HepG2 (cell line): ENCODE results near the gene SLC22A7. TPM values are rescaled to one million over a fixed set of nuclear protein-coding genes. Genes with fewer than 3 reads are reported as not detected.

Source experiments
- FOXA1 ChIP-seq, 2 experiments: fragments of 450-650 bp in 1 of 2; sonication (generic) in 1 of 2; formaldehyde crosslinking in 1 of 2; IDR thresholded peaks; 2 replicates each; pipeline versions ENCODE4 v1.4.0 to v1.6.1; 2016 to 2020; ENCODE audit warnings: missing genetic modification reagents in 1 of 2
- FOXA3 ChIP-seq: IDR thresholded peaks from 2 replicates; pipeline ENCODE4 v1.6.1; 2016; ENCODE audit warnings: missing genetic modification reagents, missing compliant biosample characterization
- HMG20A ChIP-seq: IDR thresholded peaks from 2 replicates; pipeline ENCODE4 v1.6.1; 2016; ENCODE audit warnings: borderline replicate concordance
- MED13 ChIP-seq: sonication (generic); formaldehyde crosslinking; IDR thresholded peaks from 2 replicates; pipeline ENCODE4 v1.5.0; 2020; ENCODE audit warnings: missing genetic modification reagents
- NFE2L1 ChIP-seq: sonication (generic); formaldehyde crosslinking; IDR thresholded peaks from 2 replicates; pipeline ENCODE4 v1.4.0; 2020; ENCODE audit warnings: missing genetic modification reagents, mild to moderate bottlenecking, borderline replicate concordance
- PAWR ChIP-seq: sonication (generic); formaldehyde crosslinking; IDR thresholded peaks from 2 replicates; pipeline ENCODE4 v1.4.0; 2020; ENCODE audit warnings: missing genetic modification reagents, mild to moderate bottlenecking, borderline replicate concordance
- POLR2G ChIP-seq: fragments of 200-400 bp; formaldehyde crosslinking; IDR thresholded peaks from 2 replicates; pipeline ENCODE4 v1.6.1; 2018; ENCODE audit warnings: mild to moderate bottlenecking, low read depth, low read length, moderate library complexity
- RARG ChIP-seq: sonication (generic); formaldehyde crosslinking; IDR thresholded peaks from 2 replicates; pipeline ENCODE4 v1.4.0; 2020; ENCODE audit warnings: low read depth, mild to moderate bottlenecking, missing genetic modification reagents
- SAP130 ChIP-seq: IDR thresholded peaks from 2 replicates; pipeline ENCODE4 v1.6.1; 2016; ENCODE audit warnings: low read depth
- STAG1 ChIP-seq: sonication (generic); formaldehyde crosslinking; IDR thresholded peaks from 2 replicates; pipeline ENCODE4 v1.4.0; 2020; ENCODE audit warnings: missing genetic modification reagents
- TAF15 ChIP-seq: fragments of 200-400 bp; formaldehyde crosslinking; IDR thresholded peaks from one replicate; pipeline ENCODE4 v1.6.1; 2018; ENCODE audit warnings: mild to moderate bottlenecking, low read depth, low read length; ENCODE audit not compliant: poor library complexity, severe bottlenecking
- TCF12 ChIP-seq, 2 experiments: fragments of 450-650 bp in 1 of 2; sonication (generic) in 1 of 2; formaldehyde crosslinking in 1 of 2; IDR thresholded peaks; 2 replicates each; pipeline versions ENCODE4 v1.6.1 to v1.8.0; 2017 to 2022; ENCODE audit warnings: antibody characterized with exemption in 1 of 2, mild to moderate bottlenecking in 1 of 2, missing genetic modification reagents in 1 of 2, moderate library complexity in 1 of 2
- TFDP1 ChIP-seq: IDR thresholded peaks from 2 replicates; pipeline ENCODE4 v1.6.1; 2016; ENCODE audit warnings: missing compliant biosample characterization, missing genetic modification reagents, borderline replicate concordance
- ZC3H4 ChIP-seq: sonication (generic); formaldehyde crosslinking; IDR thresholded peaks from 2 replicates; pipeline ENCODE4 v1.4.0; 2020; ENCODE audit warnings: missing genetic modification reagents, borderline replicate concordance
- ZEB1 ChIP-seq: IDR thresholded peaks from 2 replicates; pipeline ENCODE4 v1.6.1; 2012; ENCODE audit warnings: mild to moderate bottlenecking, low read depth, inconsistent platforms; ENCODE audit not compliant: insufficient replicate concordance
- ZNF20 ChIP-seq: sonication (generic); formaldehyde crosslinking; IDR thresholded peaks from 2 replicates; pipeline ENCODE4 v1.4.0; 2020; ENCODE audit warnings: mild to moderate bottlenecking, moderate library complexity, missing genetic modification reagents
- ZNF251 ChIP-seq: sonication (generic); formaldehyde crosslinking; IDR thresholded peaks from 2 replicates; pipeline ENCODE4 v1.9.0; 2021; ENCODE audit warnings: mild to moderate bottlenecking, missing genetic modification reagents
- ZNF44 ChIP-seq: sonication (generic); formaldehyde crosslinking; IDR thresholded peaks from 2 replicates; pipeline ENCODE4 v1.5.1; 2020; ENCODE audit warnings: mild to moderate bottlenecking, missing genetic modification reagents
- ZNF552 ChIP-seq: sonication (generic); formaldehyde crosslinking; IDR thresholded peaks from 2 replicates; pipeline ENCODE4 v1.9.0; 2022; ENCODE audit warnings: missing genetic modification reagents, mild to moderate bottlenecking, borderline replicate concordance
- ZNF598 ChIP-seq: sonication (generic); formaldehyde crosslinking; IDR thresholded peaks from 2 replicates; pipeline ENCODE4 v1.5.1; 2020; ENCODE audit warnings: mild to moderate bottlenecking, missing genetic modification reagents, borderline replicate concordance
- ZNF773 ChIP-seq: sonication (generic); formaldehyde crosslinking; IDR thresholded peaks from 2 replicates; pipeline ENCODE4 v1.4.0; 2020; ENCODE audit warnings: missing genetic modification reagents, borderline replicate concordance
- ZNF839 ChIP-seq: sonication (generic); formaldehyde crosslinking; IDR thresholded peaks from 2 replicates; pipeline ENCODE4 v1.4.0; 2020; ENCODE audit warnings: missing genetic modification reagents, mild to moderate bottlenecking, borderline replicate concordance
- ZNF879 ChIP-seq: sonication (generic); formaldehyde crosslinking; IDR thresholded peaks from 2 replicates; pipeline ENCODE4 v1.8.1; 2023; ENCODE audit warnings: missing genetic modification reagents
- ZSCAN22 ChIP-seq: sonication (generic); formaldehyde crosslinking; IDR thresholded peaks from 2 replicates; pipeline ENCODE4 v1.4.0; 2020; ENCODE audit warnings: mild to moderate bottlenecking, missing genetic modification reagents
- polyA plus RNA-seq, 8 experiments: library from polyadenylated mRNA; depleted of rRNA in 3 of 8; stranded (reverse) in 7 of 8; unstranded in 1 of 8; fragments of >200 nt; fragmentation: Illumina TruSeq in 4 of 8; extraction: Trizol in 4 of 8; gene quantifications; 2 replicates each; pipeline versions ENCODE4 v1.2.1 to v1.2.3, GENCODE V29; 2011 to 2016; ENCODE audit warnings: low read depth in 4 of 8, missing spikeins in 1 of 8, mixed read lengths in 1 of 8; ENCODE audit not compliant: insufficient read depth in 1 of 8
- total RNA-seq, 5 experiments: library from RNA; depleted of rRNA; stranded (reverse); fragments of >200 nt; fragmentation: Illumina TruSeq; extraction: Trizol; gene quantifications; 2 replicates each; pipeline ENCODE4 v1.2.3, GENCODE V29; 2016; ENCODE audit warnings: low read depth in 1 of 5
- TF ChIP-seq, protein P1 (sequence below): sonication (generic); formaldehyde crosslinking; IDR thresholded peaks from 2 replicates; pipeline ENCODE4 v1.5.0; 2020; ENCODE audit warnings: mild to moderate bottlenecking, missing genetic modification reagents
- TF ChIP-seq, protein P2 (sequence below): sonication (generic); formaldehyde crosslinking; IDR thresholded peaks from 2 replicates; pipeline ENCODE4 v1.8.0; 2022; ENCODE audit warnings: mild to moderate bottlenecking, missing genetic modification reagents, moderate library complexity

The SLC22A7 gene
- total and polyA plus RNA-seq, 2 of the 13 experiments (the other 11 are each of a cell fraction or from before 2014, with no cell fraction given), result 5.3 to 22.6 TPM

GRCh38 chr6:43273707-43274106, 24.4 kb upstream of the SLC22A7 start (continued):
- TF ChIP-seq MED13 (CRISPR knock-in tag), result no peak
- TF ChIP-seq FOXA1 (IDR thresholded peaks at IDR 0.05), result no peak
- no peak for TF ChIP-seq FOXA1 (CRISPR knock-in tag; IDR thresholded peaks at IDR 0.05)
- TF ChIP-seq ZNF552, result no peak
- no peak for TF ChIP-seq POLR2G
- no peak for TF ChIP-seq ZNF839 (CRISPR knock-in tag)
- TF ChIP-seq TAF15, result no peak
- TF ChIP-seq ZNF251 (CRISPR knock-in tag), result no peak
- no peak for TF ChIP-seq NFE2L1
- no peak for TF ChIP-seq STAG1
- peak; percentile 30; the same call in 1 of the 2 replicates for TF ChIP-seq FOXA3 (CRISPR knock-in tag)
- TF ChIP-seq ZNF20 (CRISPR knock-in tag), result no peak
- TF ChIP-seq, protein P1, sequence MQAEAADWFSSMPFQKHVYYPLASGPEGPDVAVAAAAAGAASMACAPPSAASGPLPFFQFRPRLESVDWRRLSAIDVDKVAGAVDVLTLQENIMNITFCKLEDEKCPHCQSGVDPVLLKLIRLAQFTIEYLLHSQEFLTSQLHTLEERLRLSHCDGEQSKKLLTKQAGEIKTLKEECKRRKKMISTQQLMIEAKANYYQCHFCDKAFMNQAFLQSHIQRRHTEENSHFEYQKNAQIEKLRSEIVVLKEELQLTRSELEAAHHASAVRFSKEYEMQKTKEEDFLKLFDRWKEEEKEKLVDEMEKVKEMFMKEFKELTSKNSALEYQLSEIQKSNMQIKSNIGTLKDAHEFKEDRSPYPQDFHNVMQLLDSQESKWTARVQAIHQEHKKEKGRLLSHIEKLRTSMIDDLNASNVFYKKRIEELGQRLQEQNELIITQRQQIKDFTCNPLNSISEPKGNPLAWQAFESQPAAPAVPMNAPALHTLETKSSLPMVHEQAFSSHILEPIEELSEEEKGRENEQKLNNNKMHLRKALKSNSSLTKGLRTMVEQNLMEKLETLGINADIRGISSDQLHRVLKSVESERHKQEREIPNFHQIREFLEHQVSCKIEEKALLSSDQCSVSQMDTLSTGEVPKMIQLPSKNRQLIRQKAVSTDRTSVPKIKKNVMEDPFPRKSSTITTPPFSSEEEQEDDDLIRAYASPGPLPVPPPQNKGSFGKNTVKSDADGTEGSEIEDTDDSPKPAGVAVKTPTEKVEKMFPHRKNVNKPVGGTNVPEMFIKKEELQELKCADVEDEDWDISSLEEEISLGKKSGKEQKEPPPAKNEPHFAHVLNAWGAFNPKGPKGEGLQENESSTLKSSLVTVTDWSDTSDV (CRISPR knock-in tag), result no peak
- TF ChIP-seq PAWR, result no peak
- TF ChIP-seq ZNF773 (CRISPR knock-in tag), result no peak
- TF ChIP-seq ZNF879 (CRISPR knock-in tag), result no peak
- TF ChIP-seq, protein P2, sequence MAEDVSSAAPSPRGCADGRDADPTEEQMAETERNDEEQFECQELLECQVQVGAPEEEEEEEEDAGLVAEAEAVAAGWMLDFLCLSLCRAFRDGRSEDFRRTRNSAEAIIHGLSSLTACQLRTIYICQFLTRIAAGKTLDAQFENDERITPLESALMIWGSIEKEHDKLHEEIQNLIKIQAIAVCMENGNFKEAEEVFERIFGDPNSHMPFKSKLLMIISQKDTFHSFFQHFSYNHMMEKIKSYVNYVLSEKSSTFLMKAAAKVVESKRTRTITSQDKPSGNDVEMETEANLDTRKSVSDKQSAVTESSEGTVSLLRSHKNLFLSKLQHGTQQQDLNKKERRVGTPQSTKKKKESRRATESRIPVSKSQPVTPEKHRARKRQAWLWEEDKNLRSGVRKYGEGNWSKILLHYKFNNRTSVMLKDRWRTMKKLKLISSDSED (CRISPR knock-in tag), result no peak
- peak; percentile 40; the same call in 1 of the 2 replicates for TF ChIP-seq SAP130
- TF ChIP-seq ZEB1, result no peak
- TF ChIP-seq ZSCAN22, result no peak
- no peak for TF ChIP-seq TCF12 (IDR thresholded peaks at IDR 0.05)
- no peak for TF ChIP-seq TCF12 (CRISPR knock-in tag; IDR thresholded peaks at IDR 0.05)
- TF ChIP-seq ZNF598 (CRISPR knock-in tag), result 0 out of 2 replicates have a peak, but pooled peaks have one; percentile 54
- no peak for TF ChIP-seq ZNF44 (CRISPR knock-in tag)
- TF ChIP-seq HMG20A (CRISPR knock-in tag), result 0 out of 2 replicates have a peak, but pooled peaks have one; percentile 9
- no peak for TF ChIP-seq ZC3H4 (CRISPR knock-in tag)
- 0 out of 2 replicates have a peak, but pooled peaks have one; percentile 16 for TF ChIP-seq RARG (CRISPR knock-in tag)
- no peak for TF ChIP-seq TFDP1 (CRISPR knock-in tag)
